OCI-LY1 (cell line): Measurements from ENCODE around the gene GJD3.

Source experiments
- CTCF ChIP-seq: fragments of 200-600 bp; sonication (generic), shearing (Covaris generic); IDR thresholded peaks from 2 replicates; pipeline ENCODE4 v1.5.1; 2017; ENCODE audit warnings: mild to moderate bottlenecking, antibody characterized with exemption, low read length, moderate library complexity, mixed read lengths
- EZH2 ChIP-seq: fragments of 200-600 bp; sonication (generic), shearing (Covaris generic); IDR thresholded peaks from 2 replicates; pipeline ENCODE4 v1.8.0; 2017; ENCODE audit warnings: borderline replicate concordance, mixed run types, mild to moderate bottlenecking, antibody characterized with exemption, low read length, moderate library complexity, mixed read lengths

GRCh38 chr17:40382251-40382650, 17.7 kb upstream of the GJD3 start:
- TF ChIP-seq CTCF: no peak
- TF ChIP-seq EZH2: no peak
